Activated gamma-delta T cell (primary cell): ENCODE measurements around the gene ANKLE2.
"Not testable (repeated sequence)": the region's sequence is repeated elsewhere in the genome, so short reads cannot be mapped to it uniquely, and the experiment has no call there.

ENCODE experiments used
- DNase-seq: peaks from one replicate; lab custom pipeline; 2025; lab: John Stamatoyannopoulos, UW

Gene ANKLE2

DNA sequence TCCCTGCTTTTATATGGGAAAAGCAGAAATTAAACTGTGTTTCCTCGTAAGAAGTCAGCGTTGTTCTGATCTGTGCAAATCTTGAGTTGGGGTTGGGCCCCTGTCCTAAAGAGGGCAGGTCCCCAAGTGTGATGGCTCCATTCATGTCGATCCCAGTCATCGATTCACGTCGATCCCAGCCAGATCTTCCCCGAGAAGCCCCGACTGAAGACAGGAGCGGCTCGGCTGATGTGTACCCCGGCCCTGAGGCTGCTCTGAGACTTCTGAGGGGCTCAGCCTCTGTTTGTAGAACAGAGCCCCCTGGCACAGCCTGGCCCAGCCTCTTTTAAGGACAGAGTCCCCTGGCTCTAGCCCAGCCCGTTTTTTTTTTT lies 41.7 kb downstream of the ANKLE2 start:
- no peak for DNase-seq

DNA sequence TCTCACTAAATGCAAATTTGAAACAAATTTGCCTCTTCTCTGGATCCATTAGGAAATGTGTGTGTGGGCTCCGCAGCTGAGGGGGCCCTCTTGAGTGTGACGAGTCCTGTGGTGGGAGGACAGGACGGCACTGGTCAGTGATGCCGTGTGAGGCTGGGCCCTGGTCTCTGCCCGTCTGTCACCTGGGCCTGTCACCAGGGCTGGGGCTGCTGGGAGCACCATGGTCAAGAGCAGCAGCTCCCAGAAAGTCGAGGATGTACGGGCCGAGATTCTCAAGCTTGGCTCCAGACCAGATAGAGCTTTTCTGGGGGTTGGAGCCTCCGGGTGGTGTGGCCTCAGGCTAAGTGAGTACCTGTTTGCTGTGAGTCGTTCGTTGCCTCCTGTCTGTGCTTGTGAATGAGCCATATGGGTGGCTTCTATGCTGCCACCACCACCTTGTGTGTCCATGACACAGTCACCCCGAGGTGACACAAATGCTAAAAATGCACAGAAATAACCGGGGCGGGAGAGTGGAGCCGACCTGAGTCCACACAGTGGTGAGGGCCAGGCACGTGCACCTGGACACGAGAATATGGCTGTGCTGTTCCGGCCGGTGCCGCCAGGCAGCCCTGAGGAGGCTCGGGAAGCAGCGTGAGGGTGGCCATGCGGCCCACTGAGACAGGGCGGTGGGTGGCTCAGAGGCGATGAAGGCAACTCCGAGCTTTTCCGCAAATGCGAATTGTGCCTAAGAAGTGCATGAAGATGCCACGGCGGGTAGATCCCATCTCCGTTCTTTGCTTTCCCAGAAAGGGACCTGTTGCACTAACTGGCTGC lies 42.3 kb downstream of the ANKLE2 start:
- no peak for DNase-seq

DNA sequence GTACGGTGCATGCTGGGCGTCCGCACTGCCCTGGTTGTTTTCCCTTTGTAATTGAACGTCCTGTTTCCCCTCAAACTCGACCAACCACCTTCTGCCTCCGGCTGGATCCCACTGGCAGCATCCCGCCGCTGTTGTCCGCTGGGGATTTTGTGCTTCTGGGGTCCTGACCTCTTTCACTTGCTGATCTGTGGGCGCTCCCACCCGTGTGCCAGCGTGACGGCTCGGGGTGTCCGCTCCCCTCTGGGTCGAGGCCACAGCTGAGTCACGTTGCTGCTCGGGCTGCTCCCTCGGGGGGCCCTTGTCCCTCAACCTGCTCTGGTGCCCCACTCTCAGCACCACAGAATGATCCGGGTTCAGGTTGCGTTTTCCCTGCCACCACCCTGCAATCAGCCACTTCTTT lies 43.0 kb downstream of the ANKLE2 start:
- no peak for DNase-seq

DNA sequence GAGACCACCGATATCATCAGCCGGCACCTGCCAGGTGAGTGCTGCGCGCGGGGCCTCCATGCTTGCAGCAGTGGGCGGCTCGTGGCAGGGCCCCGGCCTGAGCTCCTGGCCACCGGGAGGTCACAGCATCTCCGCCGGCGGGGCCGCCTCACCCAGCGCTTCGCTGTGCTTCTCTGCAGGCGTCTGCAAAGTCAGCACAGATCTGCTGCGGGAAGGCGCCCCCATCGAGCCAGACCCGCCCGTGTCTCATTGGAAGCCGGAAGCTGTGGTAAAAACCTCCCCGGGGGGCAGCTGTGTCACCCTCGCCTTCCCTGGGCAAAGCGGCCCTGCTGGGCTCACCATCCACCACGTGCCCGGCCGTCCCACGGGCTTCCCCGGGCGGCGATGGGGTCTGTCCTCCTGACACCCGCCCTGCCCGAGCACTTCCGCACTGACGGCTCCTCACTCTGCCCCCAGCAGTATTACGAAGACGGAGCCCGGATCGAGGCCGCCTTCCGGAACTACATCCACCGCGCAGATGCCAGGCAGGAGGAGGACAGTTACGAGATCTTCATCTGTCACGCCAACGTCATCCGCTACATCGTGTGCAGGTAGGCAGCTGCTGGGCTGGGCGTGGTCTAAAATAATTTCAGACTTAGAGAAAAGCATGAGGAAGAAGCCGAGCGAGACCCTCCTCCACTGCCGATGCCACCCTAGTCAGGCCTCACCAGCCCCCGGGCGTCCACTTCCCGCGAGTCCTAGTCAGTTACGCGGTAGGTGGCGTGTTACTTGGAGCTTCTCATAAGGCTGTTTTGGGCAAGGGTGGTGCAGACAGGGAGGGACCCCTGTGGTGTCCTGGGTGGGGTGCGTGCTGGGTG lies 43.9 kb downstream of the ANKLE2 start:
- DNase-seq = no peak

DNA sequence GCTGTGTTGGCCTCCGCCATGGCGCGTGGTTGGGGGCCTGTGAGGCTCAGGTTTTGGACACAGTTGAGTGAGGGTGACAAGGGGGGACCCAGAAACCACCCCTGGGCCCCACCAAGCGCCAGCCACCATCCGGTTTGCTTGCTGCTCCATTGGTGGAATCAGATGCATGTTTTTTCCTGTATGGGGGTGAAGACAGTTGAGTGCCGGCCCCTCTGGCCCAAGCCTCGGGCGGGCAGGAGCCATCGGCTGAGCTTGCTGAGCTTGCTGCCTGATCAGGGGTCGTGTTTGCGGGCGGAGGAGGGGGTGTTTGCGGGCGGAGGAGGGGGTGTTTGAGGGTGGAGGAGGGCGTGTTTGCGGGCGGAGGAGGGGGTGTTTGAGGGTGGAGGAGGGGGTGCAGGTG lies 44.6 kb downstream of the ANKLE2 start:
- DNase-seq = no peak

DNA sequence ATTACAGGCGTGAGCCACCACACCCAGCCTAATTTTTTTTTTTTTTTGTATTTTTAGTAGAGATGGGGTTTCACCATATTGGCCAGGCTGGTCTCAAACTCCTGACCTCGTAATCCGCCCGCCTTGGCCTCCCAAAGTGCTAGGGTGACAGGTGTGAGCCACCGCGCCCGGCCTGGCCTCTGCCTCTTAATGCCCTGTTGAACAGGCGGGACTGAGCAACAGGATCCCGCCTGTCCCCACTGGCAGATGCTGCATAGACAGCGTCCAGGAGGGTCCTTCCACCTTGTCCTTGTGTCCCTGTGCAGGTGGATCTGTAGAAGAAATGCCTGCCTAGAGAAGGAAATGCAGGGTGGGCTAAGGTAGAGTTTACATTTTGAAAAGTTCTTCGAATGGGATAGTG lies 45.3 kb downstream of the ANKLE2 start:
- DNase-seq = no peak

DNA sequence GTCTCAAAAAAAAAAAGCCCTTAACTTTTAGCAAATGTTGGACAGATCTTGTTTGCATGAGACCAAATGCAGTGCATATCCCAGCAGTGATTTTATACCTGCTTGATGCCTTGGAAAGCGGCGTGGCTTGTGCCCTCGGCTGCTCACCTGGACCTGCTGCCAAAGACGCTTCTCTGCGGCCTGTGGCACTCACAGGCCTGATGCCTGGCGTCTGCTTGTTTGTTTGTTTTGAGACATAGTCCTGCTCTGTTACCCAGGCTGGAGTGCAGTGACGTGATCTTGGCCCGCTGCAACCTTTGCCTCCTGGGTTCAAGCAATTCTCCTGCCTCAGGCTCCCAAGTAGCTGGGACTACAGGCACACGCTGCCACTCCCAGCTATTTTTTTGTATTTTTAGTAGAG lies 45.8 kb downstream of the ANKLE2 start:
- no peak for DNase-seq

DNA sequence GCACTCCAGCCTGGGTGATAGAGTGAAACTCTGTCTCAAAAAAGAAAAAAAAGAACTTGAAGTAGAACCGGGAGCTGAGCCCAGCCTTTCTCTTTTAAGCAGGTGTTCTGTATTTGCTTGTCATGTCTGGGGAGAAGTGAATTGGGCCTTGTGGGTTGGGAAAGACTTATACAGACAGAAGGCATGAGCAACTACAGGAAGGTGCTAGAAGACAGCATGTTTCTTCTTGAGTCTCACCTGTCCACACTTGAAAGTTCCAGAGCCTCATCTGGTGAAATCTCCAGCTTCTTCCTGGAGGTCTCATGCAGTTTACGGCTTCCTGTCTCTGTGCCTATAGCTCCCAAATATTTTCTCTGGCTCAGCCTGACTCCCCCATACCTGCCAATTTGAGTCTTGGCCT lies 48.5 kb downstream of the ANKLE2 start:
- DNase-seq = no peak

DNA sequence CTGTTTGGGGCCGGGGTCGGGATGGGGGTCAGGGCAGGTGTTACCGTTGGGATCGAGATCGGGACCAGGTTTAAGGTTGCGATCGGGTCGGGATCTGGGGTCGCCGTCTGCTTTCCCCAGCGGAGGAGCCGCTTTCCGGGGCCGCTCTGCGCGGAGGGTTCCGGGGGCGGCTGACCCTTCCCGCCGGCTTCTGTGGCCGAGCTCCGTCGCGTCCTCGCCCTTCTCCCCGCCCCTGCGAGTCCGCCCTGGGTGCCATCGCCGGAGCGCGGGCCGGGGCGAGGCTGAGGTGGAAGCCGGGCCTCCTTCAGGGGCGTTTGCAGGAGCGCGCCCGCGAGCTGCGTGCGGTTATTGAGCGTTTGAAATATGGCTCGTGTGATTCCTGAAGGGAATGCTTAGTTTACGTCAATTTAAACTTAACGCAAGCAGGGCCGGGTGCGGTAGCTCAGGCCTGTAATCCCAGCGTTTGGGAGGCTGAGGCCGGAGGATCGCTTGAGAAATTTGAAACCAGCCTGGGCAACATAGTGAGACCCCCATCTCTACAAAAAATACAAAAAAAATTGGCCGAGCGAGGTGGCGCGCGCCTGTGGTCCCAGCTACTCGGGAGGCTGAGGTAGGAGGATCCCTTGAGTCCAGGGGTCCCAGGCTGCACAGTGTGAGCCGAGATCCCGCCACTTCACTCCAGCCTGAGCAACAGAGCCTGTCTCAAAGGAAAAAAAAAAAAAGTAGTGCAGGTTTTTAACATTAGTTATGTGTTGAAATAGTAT lies 50.4 kb downstream of the ANKLE2 start:
- DNase-seq = no peak

DNA sequence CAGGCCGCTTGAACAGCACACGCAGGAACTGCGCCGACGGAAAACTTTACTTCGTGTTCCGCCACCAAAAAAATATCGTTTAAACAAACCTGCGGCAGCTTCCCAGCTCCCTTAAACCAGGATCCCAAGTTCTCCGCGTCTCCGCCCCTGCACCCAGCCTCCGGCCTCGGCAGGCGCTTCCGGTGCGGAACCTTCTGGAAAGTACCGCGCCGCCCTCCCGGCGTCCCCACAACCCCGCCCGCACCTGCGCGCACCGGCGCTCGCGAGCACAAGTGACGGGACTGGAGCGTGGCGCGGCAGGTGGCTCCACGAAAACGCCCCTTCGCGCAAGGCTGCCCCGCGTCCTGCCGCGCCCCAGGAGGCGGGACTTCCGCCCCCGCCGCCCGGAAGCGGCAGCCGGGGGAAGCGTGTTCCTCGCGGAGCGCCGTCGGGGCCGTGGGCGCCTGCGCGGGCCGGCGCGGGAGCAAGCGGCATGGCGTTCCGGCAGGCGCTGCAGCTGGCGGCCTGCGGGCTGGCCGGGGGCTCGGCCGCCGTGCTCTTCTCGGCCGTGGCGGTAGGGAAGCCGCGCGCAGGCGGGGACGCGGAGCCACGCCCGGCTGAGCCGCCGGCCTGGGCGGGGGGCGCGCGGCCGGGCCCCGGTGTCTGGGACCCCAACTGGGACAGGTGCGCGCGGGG lies 51.1 kb downstream of the ANKLE2 start, which contains the start of gene PGAM5:
Gene PGAM5, plus strand, starts transcription at position 438 of the 675 bp plus-strand sequence. Its CDS starts 35 bp downstream, at position 473.
- DNase-seq = peak; percentile 92

DNA sequence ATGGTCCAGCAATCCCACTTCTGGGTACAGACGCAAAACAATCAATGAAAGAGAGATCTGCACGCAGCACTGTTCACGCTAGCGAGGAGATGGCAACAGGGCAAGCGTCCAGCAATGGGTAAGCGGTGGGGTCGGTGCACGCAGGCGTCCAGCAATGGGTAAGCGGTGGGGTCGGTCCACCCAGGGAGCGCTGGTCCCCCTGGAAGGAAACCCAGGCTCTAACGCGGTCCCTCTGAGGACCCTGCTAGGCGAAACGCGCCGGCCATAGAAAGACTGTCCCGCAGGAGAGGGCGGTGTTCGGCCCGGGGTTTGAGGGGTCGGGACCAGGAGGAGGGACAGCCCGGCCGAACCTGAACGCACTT lies 51.6 kb downstream of the ANKLE2 start:
- DNase-seq = no peak

DNA sequence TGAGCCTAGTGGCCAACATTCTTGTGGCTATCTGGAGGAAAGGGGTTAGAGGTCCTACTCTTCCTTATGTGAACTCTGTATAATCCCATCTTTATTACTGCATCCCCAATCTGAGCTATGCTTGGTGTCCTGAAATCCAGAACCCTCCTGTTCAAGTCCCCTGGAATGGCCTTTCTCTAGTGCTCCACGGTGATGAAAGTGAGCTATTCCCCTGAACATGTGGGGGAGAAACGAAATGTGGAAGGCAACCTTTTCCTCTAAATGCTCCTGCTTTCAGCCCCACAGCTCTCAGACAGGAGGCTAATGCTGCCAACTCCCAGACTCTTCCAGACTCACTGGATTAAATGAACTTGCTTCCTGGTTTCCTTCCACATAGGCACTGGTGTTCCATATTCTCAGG lies 53.5 kb downstream of the ANKLE2 start:
- DNase-seq = no peak

DNA sequence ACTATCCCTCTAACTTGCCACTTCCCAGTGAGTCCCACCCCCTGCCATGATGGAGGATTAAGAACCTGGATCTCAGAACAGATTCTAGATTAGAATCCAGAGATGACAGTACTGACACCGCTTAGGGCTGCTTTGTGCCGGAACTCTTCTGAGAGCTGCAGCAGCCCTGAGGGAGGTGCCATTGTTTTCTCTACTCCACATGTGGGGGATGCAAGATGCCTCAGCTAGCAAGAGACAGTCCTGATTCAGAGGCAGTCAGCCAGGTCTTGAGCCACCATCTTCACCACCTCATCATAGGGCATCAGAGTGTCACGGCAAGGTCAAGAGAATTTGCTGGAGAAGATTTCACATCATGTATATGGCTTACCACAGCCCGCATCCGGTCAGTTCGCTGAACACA lies 54.4 kb downstream of the ANKLE2 start:
- no peak for DNase-seq

DNA sequence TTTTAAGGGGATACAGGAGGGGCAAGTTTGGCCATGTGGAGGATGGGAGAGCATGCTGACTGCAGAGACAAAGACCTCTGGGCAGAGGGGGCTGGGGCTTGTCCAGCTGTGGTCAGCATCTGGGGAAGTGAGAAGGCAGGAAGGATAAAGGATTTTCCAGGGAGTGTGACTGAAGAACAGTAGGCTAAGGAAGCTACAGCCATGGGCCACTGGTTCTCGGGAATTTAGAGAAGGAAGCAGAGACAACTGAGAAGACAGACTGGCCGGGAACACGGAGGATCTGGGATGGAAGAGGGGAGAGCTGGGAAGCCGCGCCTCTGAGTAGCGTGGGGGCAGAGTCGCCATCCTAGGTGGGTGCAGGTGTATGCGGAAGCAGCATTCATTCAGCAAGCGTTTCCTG lies 58.0 kb downstream of the ANKLE2 start:
- DNase-seq = no peak

DNA sequence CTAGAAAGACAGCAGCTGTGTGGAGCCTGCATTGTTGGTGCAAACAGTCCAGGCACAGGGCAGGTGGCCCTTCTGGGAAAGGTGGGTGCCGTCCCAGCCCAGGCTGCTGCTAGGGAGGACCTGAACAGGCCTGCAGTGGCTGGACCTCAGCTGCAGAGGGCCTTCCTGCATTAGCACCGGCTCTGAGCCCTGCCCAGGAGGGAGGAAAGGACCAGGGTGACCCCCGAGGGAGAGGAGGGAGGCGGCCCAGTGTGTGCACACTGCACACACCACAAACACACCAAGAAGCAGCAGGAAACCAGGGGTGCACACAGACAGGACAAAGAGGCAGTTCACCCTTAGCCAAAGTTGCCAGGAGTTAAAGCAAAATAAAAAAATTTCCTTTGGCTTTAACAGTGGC lies 59.0 kb downstream of the ANKLE2 start:
- no peak for DNase-seq

DNA sequence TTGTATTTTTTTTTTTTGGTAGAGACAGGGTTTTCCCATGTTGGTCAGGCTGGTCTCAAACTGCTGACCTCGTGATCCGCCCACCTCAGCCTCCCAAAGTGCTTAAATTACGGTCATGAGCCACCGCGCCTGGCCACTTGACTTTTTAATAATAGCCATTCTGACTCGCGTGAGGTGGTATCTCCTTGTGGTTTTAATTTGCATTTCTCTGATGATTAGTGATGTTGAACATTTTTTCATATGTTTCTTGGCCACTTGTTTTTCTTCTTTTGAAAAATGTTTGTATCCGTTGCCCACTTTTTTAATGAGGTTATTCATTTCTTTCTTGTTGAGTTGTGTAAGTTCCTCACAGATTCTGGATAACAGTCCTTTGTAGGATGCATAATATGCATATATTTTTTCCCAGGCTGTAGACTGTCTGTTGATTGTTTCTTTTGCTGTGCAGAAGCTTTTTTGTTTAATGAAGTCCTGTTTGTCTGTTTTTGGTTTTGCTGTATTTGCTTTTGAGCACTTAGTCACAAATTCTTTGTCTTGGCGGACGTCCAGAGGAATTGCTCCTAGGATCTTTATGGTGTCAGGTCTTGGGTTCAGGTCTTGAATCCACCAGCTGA lies 61.3 kb downstream of the ANKLE2 start:
- DNase-seq = no peak

DNA sequence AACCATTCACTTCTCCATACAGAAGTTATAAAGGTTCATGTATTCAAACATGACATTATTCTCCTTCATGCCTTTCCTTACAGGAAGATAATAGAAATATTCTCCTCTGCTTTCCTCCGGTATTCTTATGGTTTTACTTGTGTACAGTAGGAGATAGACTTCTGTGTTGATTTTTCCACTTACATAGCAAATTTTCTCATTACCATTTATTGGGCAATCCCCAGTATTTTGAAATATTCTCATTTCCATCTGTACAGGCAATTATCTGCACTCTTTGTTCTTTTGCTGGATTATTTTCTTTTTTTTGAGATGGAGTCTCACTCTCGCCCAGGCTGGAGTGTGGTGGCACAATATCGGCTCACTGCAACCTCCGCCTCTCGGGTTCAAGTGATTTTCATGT lies 63.3 kb downstream of the ANKLE2 start:
- no peak for DNase-seq

DNA sequence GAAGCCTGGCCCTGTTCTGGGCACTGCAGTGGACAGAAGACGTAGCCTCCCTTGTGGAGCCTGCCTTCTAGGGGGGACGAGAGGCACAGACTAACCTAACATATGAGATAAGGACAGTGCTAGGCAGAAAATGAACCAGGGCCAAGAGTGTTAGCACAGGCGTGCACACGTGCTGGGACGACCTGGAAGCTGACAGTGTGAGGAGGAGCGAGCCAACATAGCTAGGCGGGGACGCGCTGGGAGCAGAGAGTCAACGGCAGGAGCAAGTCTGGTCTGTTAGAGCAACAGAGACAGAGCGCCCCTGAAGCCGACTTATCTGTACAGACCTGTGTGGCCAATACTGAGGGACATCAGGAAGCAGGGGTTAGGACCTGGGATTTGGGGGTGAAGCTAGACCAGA lies 66.2 kb downstream of the ANKLE2 start:
- DNase-seq = no peak

DNA sequence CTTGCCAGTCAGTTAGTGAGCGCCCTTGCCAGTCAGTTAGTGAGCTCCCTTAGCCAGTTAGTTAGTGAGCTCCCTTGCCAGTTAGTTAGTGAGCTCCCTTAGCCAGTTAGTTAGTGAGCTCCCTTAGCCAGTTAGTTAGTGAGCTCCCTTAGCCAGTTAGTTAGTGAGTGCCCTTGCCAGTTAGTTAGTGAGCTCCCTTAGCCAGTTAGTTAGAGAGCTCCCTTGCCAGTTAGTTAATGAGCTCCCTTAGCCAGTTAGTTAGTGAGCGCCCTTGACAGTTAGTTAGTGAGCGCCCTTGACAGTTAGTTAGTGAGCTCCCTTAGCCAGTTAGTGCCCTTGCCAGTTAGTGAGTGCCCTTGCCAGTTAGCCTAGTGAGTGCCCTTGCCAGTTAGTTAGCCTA lies 66.7 kb downstream of the ANKLE2 start:
- DNase-seq = not testable (repeated sequence)

DNA sequence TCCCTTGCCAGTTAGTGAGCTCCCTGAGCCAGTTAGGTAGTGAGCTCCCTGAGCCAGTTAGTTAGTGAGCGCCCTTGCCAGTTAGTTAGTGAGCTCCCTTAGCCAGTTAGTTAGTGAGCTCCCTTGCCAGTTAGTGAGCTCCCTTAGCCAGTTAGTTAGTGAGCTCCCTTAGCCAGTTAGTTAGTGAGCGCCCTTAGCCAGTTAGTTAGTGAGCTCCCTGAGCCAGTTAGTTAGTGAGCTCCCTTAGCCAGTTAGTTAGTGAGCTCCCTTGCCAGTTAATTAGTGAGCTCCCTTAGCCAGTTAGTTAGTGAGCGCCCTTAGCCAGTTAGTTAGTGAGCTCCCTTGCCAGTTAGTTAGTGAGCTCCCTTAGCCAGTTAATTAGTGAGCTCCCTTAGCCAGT lies 69.6 kb downstream of the ANKLE2 start:
- not testable (repeated sequence) for DNase-seq

DNA sequence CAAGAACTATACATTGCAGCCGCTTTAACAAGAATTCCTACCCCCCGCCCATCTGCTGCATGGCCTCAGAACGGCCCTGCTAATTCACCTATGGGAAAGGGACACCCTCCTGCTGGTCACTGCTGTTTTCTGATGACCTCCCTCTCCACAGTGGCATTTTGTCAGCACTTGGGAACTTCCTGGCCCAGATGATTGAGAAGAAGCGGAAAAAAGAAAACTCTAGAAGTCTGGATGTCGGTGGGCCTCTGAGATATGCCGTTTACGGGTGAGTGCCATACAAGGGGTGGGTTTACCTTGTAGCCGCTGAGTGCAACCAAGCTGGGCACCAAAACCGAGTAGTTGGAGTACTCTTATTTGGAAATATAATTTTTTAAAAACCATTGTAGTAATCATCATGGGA lies 71.5 kb downstream of the ANKLE2 start:
- no peak for DNase-seq

DNA sequence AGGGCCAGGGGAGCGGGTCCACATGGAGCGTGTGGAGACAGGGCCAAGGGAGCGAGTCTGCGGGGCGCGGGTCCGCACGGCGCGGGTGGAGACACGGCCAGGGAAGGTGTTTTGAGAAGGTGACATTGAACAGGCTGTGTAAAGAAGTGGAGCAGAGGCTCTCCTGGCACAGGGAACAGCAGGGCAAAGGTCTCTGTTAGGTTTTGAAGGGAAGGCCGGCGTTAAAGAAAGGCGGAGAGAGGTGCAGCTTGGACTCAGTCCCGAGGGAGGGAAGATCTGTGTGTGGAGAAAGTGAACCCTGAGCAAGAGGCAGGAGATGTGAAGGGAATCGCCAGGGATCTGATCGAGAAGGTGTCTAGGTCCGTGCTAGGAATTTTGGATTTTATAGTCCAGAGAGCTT lies 72.4 kb downstream of the ANKLE2 start:
- DNase-seq = no peak
